Neural progenitor cell (in vitro differentiated cells): Measurements from ENCODE around the gene KRT79.

Experiments used
- CTCF ChIP-seq: fragments of 200-600 bp; sonication (generic); IDR thresholded peaks from 2 replicates; pipeline ENCODE4 v1.5.1; 2017; ENCODE audit warnings: antibody characterized with exemption, mild to moderate bottlenecking
- EZH2 ChIP-seq: fragments of 200-600 bp; sonication (generic); IDR thresholded peaks from 2 replicates; pipeline ENCODE4 v1.6.1; 2017; ENCODE audit warnings: antibody characterized with exemption, mild to moderate bottlenecking, moderate library complexity

DNA sequence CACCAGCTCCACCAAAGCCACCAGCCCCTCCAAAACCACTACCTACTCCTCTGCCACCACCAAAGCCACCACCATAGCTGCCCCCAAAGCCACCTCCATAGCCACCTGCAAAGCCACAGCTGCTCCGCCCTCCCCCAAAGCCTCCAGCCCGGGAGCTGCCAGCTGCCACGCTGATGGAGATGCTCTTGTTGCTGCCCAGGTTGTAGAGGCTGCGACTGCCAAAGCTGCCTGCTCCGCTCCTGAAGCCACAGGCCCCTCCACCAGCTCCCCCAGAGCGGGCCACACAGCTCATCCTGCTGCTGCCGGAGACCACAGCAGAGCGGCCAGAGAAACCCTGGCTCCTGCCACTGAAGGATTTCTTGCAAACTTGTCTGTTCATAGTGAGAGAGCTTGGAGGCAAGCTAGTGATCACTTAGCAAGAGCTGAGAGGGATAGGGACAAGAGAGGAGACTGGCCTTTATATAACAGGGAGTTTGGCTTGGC, 57.2 kb downstream of the KRT79 start, which contains the start of gene KRT76:
- TF ChIP-seq CTCF (no peak), EZH2 (no peak)
